Measurements from ENCODE around the gene GALNT17. TPM values are rescaled to one million over a fixed set of nuclear protein-coding genes. Genes with fewer than 3 reads are reported as not detected.

GALNT17 gene
- total and polyA plus RNA-seq, 2 experiments from 2014 or later, result 11.1 to 65.6 TPM

GRCh38 chr7:71323726-71324125 lies 191.8 kb downstream of the GALNT17 start (continued):
- TF ChIP-seq EZH2phosphoT487 (IDR thresholded peaks at IDR 0.05; ENCODE audit: unreplicated experiment) (no peak), JUNB (IDR thresholded peaks at IDR 0.05; ENCODE audit: unreplicated experiment) (no peak), EZH2 (IDR thresholded peaks at IDR 0.05; ENCODE audit: low read depth, unreplicated experiment) (no peak)

- Histone ChIP-seq H3K4me2 (no peak overlapping the region), H3K4me1 (ENCODE audit: insufficient read depth) (peaks cover 27% of the 10 kb centered on the region), H4K20me1 (replicated peaks; ENCODE audit: insufficient read depth) (0 out of 2 replicates have a peak, but pooled peaks cover 14% of the 10 kb centered on the region), H3K27me3 (ENCODE audit: insufficient read depth) (no peaks in the 10 kb centered on the region), H3K36me3 (ENCODE audit: insufficient read depth) (no peaks in the 10 kb centered on the region; the same call in 1 of the 2 replicates), H3K27ac (ENCODE audit: low read depth) (no peak overlapping the region), H3F3A (replicated peaks; ENCODE audit: low read depth) (no peaks in the 10 kb centered on the region), H3K4me3 (no peak overlapping the region), H2AFZ (no peak overlapping the region), H3K79me2 (replicated peaks; ENCODE audit: insufficient read depth) (peaks cover 51% of the 10 kb centered on the region), H3K9me2 (ENCODE audit: insufficient read depth) (no peaks in the 10 kb centered on the region)
- peaks cover 39% of the 10 kb centered on the region for H3K4me1 Mint-ChIP-seq
- 0 out of 3 replicates have a peak, but pooled peaks cover 2% of the 10 kb centered on the region for H3K9me3 Mint-ChIP-seq
- peak overlapping the region; percentile 44; the same call in 1 of the 2 replicates for H3K27ac Mint-ChIP-seq
- peaks cover 9% of the 10 kb centered on the region for H3K36me3 Mint-ChIP-seq (ENCODE audit: low read depth)
- peaks cover 13% of the 10 kb centered on the region for H3K27me3 Mint-ChIP-seq (ENCODE audit: insufficient read depth, low read depth, poor library complexity)
- no peak for TF ChIP-seq ZNF331 (CRISPR knock-in tag; IDR thresholded peaks at IDR 0.05; ENCODE audit: low read depth)
- no peak for TF ChIP-seq REST (IDR thresholded peaks at IDR 0.05; ENCODE audit: unreplicated experiment)
- no peak for TF ChIP-seq ETS1 (IDR thresholded peaks at IDR 0.05)
- TF ChIP-seq NANOG (IDR thresholded peaks at IDR 0.05; ENCODE audit: borderline replicate concordance), result no peak
- no peak for TF ChIP-seq ZNF462 (CRISPR knock-in tag; IDR thresholded peaks at IDR 0.05)
- TF ChIP-seq JUNB (IDR thresholded peaks at IDR 0.05; ENCODE audit: unreplicated experiment), result no peak
- TF ChIP-seq CTCF (conservative IDR thresholded peaks at IDR 0.05; ENCODE audit: low read depth in 2 of 2), result no peak
- TF ChIP-seq ZNF114 (CRISPR knock-in tag; IDR thresholded peaks at IDR 0.05), result no peak
- TF ChIP-seq STAT1 (IDR thresholded peaks at IDR 0.05; ENCODE audit: unreplicated experiment), result no peak
- TF ChIP-seq CREB1 (CRISPR knock-in tag; IDR thresholded peaks at IDR 0.05; ENCODE audit: low read depth), result no peak
- no peak overlapping the region for H3K4me3 Mint-ChIP-seq
- ATAC-seq (peak; percentile 93), DNase-seq (ENCODE audit: low spot score) (peak; percentile 51)
Observed at GRCh38 chr7:71325151-71325550, 193.2 kb downstream of the GALNT17 start.

All from GM23338 (cell line).